CMK (cell line): ENCODE measurements around the gene HEATR5B.
"Not testable (repeated sequence)": the region's sequence is repeated elsewhere in the genome, so short reads cannot be mapped to it uniquely, and the experiment has no call there.

ENCODE experiments used
- DNase-seq: peaks from one replicate; pipeline ENCODE4 v3.0.0-alpha.2; 2010; ENCODE audit warnings: low read depth

Gene HEATR5B

DNA sequence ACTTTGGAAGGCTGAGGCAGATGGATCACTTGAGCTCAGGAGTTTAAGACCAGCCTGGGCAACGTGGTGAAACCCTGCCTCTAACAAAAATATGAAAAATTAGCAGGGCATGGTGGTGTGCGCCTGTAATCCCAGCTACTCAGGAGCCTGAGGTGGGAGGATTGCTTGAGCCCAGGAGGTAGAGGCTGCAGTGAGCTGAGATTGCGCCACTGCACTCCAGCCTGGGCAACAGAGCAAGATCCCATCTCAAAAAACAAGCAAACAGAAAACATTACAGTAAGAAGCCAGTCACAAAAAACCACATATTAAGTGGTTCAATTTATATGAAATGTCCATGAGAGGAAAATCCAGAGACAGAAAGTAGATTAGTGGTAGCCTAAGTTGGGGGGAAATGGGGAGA lies 105.2 kb downstream of the HEATR5B start:
- DNase-seq: not testable (repeated sequence)

DNA sequence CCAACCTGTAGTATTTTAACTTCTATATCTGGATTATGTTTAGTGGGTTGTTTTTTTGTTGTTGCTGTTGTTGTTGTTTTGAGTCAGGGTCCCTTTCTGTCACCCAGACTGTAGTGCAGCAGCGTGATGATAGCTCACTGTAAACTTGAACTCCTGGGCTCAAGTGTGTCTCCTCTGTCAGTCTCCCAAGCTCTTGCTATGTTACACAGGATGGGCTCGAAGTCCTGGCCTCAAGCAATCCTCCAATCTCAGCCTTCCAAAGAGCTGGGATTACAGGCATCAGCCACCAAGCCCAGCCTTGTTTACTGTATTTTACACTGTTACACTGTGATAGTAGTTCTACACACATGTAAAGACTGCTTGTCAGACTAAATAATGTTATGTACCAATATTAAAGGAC lies 108.1 kb downstream of the HEATR5B start:
- DNase-seq: no peak

DNA sequence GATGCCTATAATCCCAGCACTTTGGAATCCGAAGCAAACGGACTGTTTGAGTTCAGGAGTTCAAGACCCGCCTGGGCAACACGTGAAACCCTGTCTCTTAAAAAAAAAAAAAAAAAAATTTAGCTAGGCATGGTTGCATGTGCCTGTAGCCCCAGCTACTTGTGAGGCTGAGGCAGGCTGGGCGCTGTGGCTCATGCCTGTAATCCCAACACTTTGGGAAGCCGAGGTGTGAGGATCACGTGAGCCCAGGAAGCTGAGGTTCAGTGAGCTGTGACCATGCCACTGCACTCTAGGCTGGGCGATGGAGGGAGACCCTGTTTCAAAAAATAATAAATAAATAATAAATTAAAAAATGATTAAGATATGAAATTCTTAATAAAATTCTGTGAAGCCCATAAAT lies 108.9 kb downstream of the HEATR5B start:
- no peak for DNase-seq

DNA sequence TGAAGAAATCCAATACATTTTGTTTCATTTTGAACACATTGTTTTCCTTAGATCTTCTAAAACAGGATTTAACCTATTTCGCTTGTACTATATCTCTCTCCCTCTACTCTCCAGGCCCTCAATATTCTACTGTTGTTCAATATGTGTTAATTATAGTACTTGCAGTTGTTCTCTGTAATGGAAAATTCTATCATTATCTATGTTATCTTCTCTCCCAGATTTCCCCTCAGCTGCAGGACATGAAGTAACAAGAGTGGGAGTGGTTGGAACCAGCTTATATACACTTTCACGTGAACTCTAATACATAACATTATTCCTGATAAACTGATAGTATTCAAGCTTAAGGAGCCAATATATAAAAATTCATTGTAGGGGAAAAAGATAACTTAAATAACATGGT lies 110.9 kb downstream of the HEATR5B start:
- DNase-seq: no peak

DNA sequence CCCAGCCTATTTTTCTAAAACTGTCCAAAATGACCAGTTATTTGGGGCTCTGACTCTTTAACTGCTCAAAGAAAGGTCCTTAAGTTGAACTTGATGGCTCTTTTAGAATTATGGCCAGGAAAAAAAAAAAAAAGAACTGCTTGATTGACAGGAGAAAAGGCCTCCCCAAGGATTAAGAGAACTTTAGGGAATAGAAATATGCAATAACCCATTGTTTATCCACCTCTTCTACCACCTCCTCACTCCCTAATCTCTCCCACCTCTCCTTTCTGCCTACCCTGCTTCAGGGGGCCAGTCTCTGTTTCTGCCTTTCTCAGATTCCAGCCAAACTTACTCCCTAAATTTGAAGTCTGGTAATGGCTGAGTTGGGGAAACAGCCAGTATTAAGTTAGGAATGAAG lies 112.2 kb downstream of the HEATR5B start:
- DNase-seq: no peak

DNA sequence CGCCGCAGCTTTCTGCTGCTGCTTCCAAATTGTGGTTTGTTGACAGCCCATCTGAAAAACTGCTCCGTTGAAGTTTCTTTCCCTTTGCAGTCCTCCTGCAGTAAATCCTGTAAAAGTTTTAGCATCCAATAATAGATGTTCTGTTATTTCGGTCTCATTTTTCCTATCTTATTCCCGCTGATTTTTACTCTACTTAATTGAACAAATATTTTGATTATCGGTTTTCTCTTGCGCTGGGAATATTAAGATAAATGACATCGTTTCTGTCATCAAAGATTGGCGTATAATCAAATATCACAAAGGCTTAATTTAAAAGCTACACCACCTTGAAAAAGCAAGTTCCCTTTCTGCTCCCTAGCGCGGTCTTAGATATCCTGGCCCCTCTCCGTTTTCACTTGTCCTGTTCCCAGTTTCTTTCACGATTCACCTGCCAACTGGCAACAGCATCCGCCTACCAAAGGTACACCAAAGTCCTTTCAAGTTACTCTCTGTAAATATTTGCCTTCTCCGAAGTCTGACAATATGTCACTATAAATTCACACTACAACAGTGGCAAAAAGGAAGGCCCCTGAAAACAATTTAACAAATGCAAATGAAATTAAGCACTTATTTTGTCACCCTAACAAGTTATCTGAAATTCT lies 116.8 kb downstream of the HEATR5B start:
- no peak for DNase-seq

DNA sequence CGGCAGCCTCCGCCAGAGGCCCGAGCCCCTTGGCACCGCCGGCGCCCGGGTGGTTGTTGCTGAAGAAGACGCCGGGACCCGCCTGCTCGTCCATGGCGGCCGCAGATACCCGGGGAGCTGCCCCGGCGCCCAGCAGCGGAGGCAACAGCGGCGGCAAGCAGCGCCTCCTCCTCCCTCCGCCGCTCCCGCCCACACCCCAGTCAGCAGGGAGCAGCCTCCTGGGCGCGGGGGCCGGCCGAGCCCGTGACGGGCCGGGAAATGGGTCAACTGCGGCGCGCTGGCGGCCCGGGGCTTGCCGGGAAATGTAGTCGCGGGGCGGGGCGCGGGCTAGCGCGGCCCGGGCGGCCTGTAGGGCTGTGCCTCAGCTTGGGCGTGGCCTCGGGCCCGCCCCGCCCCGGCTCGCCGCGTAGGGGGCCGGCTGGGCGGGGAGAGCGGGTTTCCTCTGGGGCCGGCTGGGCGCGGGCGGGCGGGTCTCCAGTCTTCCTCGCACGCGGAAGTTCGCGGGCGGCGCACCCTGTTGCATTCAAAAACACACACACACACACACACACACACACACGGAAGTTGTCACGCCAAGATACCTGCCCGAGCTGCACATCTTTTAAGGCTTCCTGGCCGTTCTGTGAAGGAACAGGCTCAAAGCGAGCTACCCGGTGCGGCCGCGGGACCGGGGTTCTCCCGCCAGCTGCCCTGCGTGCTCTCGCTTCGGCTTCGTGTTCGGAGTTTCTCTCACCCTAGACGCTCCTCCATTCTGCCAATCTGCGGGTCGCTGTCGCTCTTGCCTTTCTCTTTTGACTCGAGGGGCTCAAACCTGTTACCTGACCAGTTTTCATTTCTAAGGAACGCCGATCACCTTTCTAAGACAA lies 117.6 kb downstream of the HEATR5B start, which contains the start of gene STRN:
STRN (minus strand) TSS at position 167 of the 866 bp plus-strand sequence; CDS start at position 94, 73 bp downstream.
- DNase-seq: peak; percentile 89

DNA sequence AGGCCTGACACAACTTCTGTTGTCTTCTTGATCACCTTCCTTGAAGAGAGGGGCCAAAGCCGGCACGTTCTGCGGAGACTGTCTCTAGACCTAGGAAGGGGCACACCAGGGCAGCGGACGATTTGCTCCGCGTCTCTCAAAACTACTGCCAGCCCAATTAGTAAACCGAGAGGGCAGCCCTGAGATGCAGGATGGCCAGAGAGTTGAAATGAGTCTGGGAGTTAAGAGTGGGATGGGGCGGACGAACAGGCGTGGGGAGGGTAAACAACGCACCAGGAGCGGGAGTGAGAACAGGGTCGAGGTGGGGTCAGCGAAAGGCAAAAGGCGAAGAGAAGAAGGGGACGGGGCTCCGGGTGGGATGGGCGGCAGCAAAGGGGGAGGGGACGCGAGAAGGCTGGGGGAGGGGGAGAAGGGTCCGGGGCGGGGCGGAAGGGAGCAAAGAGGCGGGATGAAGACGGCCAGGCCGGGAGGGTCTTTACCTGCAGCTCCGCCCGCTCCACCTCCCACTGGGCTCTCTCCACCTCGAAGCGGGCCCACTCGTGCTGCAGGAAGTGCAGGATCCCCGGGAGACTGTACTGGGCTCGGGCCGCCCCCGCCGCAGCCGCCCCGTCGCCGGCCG lies 118.3 kb downstream of the HEATR5B start:
- peak; percentile 53 for DNase-seq

DNA sequence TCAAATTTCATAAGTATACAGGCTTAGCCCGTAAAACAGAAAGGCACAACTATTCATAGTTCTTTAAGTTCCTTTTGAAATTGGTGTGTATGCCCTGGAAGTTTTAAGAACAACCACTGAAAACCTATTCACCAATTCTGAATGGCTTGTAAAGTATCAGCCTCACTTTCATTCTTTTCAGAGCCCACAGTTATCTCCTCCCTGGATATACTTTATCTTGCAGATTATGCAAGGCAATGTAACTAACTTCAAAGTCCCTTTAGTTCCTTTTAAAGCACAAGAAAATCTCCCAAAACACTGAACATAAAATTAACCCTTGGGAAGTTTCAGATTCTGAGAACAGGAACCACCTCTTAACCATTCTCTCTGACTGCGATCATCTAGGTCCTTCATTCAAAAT lies 119.0 kb downstream of the HEATR5B start:
- no peak for DNase-seq

DNA sequence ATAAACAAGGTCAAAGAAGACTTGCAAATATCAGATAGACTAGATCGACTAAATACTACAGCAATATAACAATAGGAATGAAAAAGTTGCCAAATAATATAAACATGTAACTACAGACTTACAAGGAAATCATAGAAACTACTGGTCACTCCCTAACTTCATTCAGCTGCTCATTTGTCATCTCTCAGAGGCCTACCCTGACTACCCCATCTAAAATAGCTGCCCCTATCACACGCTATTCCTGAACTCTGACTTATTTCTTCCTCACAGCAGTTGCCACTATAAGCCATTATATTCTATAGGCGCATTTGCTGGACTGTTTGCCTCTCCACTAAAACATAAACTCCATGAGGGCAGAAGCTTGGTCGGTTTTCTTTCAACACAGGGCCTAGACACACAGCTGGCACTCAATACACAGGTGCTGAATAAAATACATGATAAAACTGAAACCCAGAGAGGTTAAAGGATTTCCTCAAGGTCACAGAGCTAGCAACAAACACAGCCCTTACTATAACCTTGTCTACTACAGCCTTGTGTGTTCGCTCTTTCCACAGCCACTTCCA lies 119.6 kb downstream of the HEATR5B start:
- no peak for DNase-seq

DNA sequence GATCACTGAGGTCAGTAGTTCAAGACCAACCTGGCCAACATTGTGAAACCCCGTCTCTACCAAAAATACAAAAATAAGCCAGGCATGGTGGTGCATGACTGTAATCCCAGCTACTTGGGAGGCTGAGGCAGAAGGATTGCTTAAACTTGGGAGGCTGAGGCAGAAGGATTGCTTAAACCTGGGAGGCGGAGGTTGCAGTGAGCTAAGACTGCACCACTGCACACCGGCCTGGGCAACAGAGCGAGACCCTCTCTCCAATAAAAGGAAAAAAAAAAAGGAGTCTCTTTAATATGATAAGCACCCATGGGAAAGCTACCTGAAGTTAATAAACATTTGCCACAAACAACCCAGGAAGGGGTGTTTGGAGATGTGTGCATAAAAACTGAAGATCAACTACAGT lies 120.4 kb downstream of the HEATR5B start:
- DNase-seq: no peak

DNA sequence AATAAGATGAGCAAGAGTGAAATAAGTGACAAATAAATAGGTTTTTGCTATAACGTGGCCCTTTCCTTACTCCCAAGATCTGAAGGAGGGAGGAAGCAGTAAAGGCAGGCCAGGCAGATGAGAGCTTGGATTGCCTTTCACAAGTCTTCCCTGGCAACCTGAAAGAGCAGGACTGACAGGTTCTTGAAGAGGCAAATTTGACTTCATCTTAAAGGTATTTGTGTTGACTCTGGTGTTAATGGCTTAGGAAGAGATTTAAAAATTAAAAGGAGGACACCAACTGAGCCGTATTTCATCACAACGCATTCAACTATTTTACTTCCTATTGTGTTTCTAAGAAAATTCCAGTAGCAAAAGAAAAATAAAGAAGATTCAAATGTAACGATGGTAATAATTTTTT lies 121.1 kb downstream of the HEATR5B start:
- no peak for DNase-seq

DNA sequence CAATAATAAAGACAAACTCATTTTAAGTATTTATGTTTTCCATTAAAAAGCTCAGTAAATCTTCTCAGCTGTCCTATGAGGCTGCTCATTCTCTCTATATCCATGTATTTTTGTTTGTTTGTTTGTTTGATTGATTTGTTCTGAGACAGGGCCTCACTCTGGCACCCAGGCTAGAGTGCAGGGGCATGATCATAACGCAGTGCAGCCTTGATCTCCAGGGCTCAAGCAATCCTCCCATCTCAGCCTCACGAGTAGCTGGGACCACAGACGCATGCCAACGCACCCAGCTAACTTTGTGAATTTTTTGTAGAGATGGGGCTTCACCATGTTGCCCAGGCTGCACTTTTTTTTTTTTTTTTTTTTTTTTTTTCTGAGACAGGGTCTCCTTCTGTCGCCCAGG lies 123.4 kb downstream of the HEATR5B start:
- no peak for DNase-seq

DNA sequence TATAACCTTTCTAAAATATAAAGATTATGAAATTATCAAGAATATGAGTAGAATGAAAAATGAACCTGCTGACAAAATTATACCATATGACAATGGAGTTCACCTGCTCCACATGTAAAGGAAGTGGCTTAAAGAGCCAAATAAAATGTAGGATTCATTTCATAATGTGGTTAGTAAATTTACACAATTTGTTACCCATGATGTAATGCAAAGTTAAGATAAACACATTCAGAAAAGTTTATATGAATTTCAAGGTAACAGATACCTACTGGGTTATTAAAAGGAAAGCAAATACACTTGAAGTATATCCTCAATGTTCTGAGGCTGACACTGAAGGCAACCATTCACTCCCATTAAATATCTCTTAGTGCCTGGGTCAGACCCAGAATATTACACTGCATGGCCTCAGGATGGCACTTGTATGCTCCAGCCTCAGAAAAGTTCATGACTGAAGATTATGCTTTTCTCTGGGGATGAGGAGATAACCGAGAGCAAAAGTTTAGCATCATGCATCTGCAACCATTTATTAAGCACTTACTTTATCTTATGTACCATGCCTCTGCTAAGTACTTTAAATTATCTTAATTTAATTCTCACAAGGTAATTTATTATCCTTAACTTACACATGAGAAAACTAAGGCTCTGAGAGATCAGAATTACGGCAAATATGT lies 124.0 kb downstream of the HEATR5B start:
- no peak for DNase-seq

DNA sequence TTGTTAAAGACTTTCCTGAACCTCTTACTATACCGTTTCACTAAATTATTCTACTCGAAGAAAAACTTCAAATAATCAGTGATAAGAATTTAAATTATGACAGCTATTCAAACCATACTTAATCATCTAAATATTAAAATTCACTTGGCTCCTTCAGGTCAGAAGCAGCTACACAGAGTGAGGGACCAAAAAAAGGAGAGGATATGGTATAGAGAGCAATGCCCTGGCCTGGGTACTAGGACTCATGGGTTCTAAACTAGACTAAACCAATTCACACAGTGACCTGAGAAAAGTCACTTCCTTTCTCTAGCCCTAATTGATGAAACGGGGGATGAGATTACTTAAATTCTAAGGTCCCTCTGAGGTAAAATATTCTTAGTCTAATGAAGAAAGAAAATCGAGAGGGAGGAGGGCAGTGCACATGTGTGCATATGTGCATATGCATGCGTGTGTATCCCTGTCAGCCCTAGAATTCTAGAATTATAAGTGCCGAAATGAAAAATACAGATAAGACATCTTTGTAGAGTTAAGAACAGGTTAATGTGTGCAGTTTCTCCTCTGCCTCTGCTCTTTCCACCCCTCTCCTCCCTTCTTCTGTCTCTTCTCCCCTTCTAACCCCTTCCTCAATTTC lies 129.1 kb downstream of the HEATR5B start:
- no peak for DNase-seq

DNA sequence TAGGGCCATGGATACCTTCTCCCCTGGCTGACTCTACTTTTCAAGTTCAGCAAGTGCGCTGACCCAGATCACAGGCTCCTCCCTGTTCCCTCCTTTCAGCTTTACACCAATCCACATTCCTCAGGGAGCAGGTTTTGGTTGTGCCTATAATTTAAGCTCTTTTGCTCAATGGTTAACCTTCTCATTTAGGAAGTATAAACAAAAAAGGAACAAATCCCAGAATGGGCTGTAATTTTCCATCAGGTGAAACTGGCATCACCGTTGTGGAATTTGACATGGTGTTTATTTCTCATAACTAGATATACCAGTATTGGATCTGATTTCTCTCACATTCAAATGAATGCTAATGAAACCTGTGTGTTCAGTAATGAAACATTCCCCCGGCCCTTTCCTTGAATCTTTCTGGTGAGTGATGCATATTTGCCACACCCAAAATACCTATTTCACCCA lies 131.4 kb downstream of the HEATR5B start:
- DNase-seq: no peak

DNA sequence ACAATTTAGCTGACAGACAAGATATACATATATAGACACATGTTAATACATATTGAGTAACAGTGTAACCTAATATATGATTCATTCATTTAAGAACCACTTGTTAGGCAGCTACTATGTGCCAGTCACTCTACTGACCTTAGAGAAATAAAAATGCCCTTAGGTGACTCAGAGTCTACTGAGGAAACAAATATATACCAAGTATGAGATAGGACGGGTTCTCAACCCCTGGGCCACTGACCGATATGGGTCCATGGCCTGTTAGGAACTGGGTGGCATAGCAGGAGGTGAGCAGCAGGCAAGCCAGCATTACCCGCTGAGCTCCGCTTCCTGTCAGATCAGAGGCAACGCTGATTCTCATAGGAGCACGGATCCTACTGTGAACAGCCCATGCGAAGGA lies 132.6 kb downstream of the HEATR5B start:
- DNase-seq: no peak

DNA sequence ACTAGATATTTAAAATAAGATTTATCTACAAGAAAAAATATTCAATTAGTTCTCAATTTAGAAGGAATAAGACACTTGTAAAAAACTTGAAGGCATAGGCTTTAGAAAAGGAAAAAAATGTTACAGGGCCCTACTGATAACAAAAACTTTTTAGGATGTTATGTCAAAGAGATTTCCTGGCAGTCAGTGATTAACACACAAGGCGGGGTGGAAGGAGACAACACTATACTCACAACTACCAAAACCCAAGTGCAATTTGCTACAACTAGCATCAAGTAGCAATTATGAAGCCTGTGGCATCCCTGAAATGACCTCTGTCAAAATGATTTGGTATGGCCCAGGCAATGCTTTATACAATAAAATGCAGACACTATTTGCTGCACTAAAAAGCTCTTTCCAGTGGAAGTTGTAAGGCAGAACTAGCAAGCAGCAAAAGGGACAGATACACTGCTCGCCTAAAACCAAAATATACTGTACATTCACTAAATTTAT lies 133.1 kb downstream of the HEATR5B start:
- DNase-seq: no peak

DNA sequence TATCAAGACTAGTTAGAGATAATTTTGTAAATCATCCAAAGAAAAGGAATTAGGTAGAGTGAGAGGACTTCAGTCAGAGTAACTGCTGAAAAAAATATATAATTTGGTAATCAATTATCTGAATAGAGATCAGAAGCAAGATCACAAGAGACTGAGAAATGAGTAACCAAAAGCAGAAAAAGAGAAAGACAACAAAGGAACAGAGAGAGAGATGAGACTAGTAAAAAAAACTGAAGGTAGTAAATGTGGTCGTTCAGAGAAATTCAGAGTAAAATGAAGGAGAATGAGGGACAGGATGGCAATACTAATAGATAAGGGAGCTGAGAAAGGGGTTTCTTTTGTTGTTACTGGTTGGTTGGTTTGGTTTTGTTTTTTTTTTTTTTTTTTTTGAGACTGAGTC lies 134.3 kb downstream of the HEATR5B start:
- DNase-seq: no peak

DNA sequence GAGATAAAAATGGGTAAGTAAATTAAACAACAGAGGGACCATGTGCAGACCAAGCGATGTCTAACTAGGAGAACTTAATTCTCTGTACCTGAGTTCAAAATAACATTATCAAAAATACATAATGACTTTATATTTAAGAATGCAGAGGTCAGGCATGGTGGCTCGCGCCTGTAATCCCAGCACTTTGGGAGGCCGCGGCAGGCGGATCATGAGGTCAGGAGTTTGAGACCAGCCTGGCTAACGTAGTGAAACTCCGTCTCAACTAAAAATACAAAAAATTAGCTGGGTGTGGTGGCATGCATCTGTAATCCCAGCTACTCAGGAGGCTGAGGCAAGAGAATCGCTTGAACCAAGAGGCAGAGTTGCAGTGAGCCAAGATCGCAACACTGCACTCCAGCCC lies 138.9 kb downstream of the HEATR5B start:
- not testable (repeated sequence) for DNase-seq

DNA sequence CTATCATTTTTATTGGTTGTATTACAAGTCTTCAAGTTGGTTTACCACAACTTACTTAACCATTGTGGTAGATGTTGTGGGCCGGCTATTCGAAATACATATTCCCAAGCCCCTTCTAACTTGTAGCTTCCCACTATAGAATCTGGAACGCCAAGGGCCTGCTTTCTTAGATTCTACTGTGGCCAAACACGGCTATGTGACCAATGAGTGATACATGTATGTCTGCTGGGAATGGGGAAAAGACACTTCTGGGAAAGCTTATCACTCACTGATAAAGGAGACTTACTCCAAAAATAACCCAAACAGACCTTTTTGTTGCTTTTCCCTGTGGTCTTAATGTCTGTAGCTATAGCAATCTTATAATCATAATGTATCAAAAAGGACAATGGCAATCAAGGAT lies 142.3 kb downstream of the HEATR5B start:
- no peak for DNase-seq
